ENCODE results near the gene UGDH.
A peak's percentile ranks its signal among the peaks of the same experiment; 100 is the strongest.

Gene UGDH

DNA sequence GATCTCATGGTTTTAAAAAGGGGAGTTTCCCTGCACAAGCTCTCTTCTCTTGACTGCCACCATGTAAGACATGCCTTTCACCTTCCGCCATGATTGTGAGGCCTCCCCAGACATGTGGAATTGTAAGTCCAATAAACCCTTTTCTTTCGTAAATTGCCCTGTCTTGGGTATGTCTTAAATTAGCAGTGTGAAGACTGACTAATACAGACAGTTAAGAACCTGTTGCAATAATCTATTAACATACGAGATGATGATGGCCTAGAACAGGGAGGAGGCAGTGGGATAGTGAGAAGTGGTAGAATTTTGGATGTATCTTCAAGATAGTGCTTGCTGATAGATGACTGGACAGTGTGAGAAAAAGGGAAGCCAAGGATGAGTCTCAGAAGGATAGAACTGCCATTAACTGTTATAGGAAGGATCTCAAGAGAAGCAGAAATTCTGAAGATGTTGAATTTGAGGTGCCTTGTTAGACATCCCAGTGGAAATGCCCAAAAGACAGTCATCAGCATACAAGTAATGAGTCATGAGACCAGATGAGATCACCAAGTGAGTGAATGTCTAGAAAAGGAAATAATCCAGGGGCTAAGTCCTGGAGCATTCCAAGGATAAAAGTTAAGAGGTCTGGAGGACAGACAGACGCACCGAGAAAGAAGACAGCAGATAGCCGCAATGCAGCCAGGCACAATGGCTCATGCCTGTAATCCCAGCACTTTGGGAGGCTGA, 38.8 kb upstream of the UGDH start:
- TF ChIP-seq, protein P1, sequence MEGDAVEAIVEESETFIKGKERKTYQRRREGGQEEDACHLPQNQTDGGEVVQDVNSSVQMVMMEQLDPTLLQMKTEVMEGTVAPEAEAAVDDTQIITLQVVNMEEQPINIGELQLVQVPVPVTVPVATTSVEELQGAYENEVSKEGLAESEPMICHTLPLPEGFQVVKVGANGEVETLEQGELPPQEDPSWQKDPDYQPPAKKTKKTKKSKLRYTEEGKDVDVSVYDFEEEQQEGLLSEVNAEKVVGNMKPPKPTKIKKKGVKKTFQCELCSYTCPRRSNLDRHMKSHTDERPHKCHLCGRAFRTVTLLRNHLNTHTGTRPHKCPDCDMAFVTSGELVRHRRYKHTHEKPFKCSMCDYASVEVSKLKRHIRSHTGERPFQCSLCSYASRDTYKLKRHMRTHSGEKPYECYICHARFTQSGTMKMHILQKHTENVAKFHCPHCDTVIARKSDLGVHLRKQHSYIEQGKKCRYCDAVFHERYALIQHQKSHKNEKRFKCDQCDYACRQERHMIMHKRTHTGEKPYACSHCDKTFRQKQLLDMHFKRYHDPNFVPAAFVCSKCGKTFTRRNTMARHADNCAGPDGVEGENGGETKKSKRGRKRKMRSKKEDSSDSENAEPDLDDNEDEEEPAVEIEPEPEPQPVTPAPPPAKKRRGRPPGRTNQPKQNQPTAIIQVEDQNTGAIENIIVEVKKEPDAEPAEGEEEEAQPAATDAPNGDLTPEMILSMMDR (IDR thresholded peaks at IDR 0.05; ENCODE audit: insufficient read depth, low read depth, low read length, missing control alignments) = no peak
- DNase-seq (ENCODE audit: low read depth) = peak; percentile 95
- no peak overlapping the region for H3K4me3 ChIP-seq (ENCODE audit: low read length)

DNA sequence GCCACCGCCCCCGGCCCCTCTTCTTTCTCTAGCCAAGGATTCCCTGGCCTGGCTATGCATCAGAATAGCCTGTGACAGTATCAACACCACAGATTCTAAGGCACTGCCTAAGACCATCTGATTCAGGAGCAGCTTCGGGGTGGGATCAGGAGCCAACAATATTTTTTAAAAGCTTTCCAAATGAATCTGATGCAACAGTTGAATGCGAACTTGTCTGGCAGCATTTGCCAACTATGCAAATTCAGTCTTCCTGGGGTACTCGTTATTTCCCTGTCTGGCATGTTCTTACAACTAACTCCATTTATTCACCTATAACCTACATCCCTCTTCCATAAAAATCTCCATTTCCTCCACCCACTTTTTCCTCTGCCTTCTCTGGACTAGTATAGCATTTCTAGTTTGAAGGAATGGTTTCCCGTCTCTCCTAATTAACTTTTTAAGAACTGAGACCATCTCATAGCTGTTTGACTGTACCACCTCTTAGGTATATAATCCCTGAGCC, 36.2 kb upstream of the UGDH start:
- TF ChIP-seq, protein P1 (IDR thresholded peaks at IDR 0.05; ENCODE audit: insufficient read depth, low read depth, low read length, missing control alignments) = no peak
- no peak overlapping the region for H3K4me3 ChIP-seq (ENCODE audit: low read length)
- peak; percentile 75 for DNase-seq (ENCODE audit: low read depth)

DNA sequence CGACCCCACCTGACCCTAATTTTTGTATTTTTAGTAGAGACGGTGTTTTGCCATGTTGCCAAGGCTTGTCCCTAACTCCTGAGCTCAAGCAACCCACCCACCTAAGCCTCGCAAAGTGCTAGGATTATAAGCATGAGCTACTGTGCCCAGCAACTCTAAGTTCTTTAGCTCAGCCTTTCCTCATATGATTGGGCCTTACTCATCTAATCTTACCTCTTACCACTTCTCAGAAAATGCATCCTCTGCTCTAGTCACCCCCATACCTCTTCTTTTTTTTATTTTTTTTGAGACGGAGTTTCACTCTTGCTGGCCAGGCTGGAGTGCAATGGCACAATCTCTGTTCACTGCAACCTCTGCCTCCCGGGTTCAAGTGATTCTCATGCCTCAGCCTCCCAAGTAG, 35.6 kb upstream of the UGDH start:
- H3K4me3 ChIP-seq (ENCODE audit: low read length) = no peak overlapping the region
- no peak for DNase-seq (ENCODE audit: low read depth)
- TF ChIP-seq, protein P1 (IDR thresholded peaks at IDR 0.05; ENCODE audit: insufficient read depth, low read depth, low read length, missing control alignments) = no peak

DNA sequence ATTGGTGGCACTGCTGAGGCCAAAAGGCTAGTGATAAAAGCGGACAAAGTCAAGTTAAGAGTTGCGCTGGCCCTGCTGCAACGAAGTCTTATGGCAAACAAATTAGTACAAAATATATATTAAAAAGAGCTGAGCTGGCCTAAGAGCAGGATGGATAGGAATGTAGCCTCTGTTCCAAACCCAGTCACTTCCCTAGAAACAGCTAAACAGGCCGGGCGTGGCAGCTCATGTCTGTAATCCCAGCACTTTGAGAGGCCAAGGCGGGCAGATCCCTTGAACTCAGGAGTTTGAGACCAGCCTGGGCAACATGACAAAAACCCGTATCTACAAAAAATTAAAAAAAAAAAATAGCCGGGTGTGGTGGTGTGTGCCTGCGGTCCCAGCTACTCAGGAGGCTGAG, 32.4 kb upstream of the UGDH start:
- TF ChIP-seq, protein P1 (IDR thresholded peaks at IDR 0.05; ENCODE audit: insufficient read depth, low read depth, low read length, missing control alignments) = no peak
- H3K4me3 ChIP-seq (ENCODE audit: low read length) = no peak overlapping the region
- no peak for DNase-seq (ENCODE audit: low read depth)

DNA sequence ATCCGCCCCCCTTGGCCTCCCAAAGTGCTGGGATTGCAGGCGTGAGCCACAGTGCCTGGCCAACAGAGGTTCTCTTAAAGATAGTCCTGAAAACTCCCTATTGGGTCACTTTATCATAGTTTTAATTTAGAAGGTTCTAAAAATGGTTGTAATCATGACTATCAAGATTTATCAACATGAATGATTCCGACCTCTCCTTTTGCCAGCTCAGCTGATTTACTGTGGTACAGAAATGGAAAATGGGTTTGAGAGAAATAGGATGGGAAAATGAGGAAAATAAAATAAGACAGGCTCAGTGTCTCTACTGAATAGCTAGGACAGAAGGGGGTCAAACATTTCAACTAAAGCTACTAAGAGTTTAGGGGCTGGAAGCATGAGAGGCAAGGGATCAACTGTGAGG, 28.2 kb upstream of the UGDH start:
- DNase-seq (ENCODE audit: low read depth) = no peak
- TF ChIP-seq, protein P1 (IDR thresholded peaks at IDR 0.05; ENCODE audit: insufficient read depth, low read depth, low read length, missing control alignments) = no peak
- no peak overlapping the region for H3K4me3 ChIP-seq (ENCODE audit: low read length)

DNA sequence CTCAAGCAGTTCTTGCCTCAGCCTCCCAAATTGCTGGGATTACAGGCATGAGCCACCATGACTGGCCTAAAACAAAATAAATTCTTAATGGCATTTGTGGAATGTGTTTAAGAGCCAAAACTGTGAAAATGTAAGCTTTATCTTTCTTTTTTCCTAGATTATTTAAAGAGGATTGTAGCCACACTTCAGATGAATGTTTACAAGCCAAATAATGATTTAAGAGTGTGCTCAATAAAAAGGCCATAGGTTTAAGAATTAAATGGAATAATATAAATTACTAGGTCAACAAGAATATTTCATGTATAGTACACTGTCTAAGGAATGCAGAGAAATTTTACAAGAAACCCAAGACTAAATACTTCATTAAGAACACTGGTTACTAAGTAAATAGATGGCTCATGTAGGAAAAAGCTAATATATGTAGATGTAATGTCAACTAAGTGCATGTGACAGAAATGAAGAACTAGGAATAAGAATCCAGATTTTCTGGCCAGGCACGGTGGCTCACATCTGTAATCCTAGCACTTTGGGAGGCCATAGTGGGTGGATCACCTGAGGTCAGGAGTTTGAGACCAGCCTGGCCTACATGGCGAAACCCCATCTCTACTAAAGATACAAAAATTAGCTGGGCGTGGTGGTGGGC, 21.3 kb upstream of the UGDH start:
- TF ChIP-seq, protein P1 (IDR thresholded peaks at IDR 0.05; ENCODE audit: insufficient read depth, low read depth, low read length, missing control alignments) = no peak
- DNase-seq (ENCODE audit: low read depth) = no peak
- no peak overlapping the region for H3K4me3 ChIP-seq (ENCODE audit: low read length)
